ENCODE results near the gene SNX15. TPM values are rescaled to one million over a fixed set of nuclear protein-coding genes. Genes with fewer than 3 reads are reported as not detected.

Gene SNX15
- total RNA-seq, 4 donors from 2014 or later, result 16.0 to 39.2 (median 20.5) TPM

GRCh38 chr11:65078786-65079342 is 51.6 kb downstream of the SNX15 start:
- no peak for TF ChIP-seq CTCF (IDR thresholded peaks at IDR 0.05; ENCODE audit: low read depth)

GRCh38 chr11:65083134-65083833 is 56.0 kb downstream of the SNX15 start:
- no peak for TF ChIP-seq CTCF (IDR thresholded peaks at IDR 0.05; ENCODE audit: low read depth)

GRCh38 chr11:65083834-65084597 is 56.8 kb downstream of the SNX15 start, which contains the start of the genes CDCA5 and ZFPL1:
Gene CDCA5 (minus strand): TSS chr11:65084040. CDS start chr11:65083978, 62 bp downstream.
Gene ZFPL1 (plus strand): TSS chr11:65084222. CDS start chr11:65084699, 477 bp downstream.
- TF ChIP-seq CTCF (IDR thresholded peaks at IDR 0.05; ENCODE audit: low read depth), result no peak

- TF ChIP-seq CTCF (IDR thresholded peaks at IDR 0.05; ENCODE audit: low read depth), result no peak
These were observed 57.5 kb downstream of the SNX15 start for GRCh38 chr11:65084598-65085375.

GRCh38 chr11:65085446-65085845 is 58.2 kb downstream of the SNX15 start:
- no peak for TF ChIP-seq CTCF (IDR thresholded peaks at IDR 0.05; ENCODE audit: low read depth)

- TF ChIP-seq CTCF (IDR thresholded peaks at IDR 0.05; ENCODE audit: low read depth), result no peak
These were observed 59.6 kb downstream of the SNX15 start for GRCh38 chr11:65086809-65087208.

Data from subcutaneous adipose tissue (tissue), 4 donors.